GM18505 (cell line): ENCODE measurements around the gene C1QTNF1.
"Not testable (repeated sequence)": the region's sequence is repeated elsewhere in the genome, so short reads cannot be mapped to it uniquely, and the experiment has no call there.

Source experiments
- ATAC-seq: cut with Tn5 transposase; IDR thresholded peaks from one replicate; pipeline ENCODE4 v1.9.1; 2021; ENCODE audit not compliant: unreplicated experiment
- POLR2A ChIP-seq: IDR thresholded peaks from 4 replicates; pipeline ENCODE4 v1.6.1; 2011; ENCODE audit warnings: borderline replicate concordance; ENCODE audit not compliant: insufficient read depth, insufficient read length; ENCODE audit errors: extremely low read depth

The C1QTNF1 gene

GRCh38 chr17:79027925-79028491 is 4.0 kb downstream of the C1QTNF1 start:
- no peak for ATAC-seq
- no peak for TF ChIP-seq POLR2A

GRCh38 chr17:79028496-79029326 is 4.7 kb downstream of the C1QTNF1 start:
- no peak for TF ChIP-seq POLR2A
- no peak for ATAC-seq

GRCh38 chr17:79029327-79030009 is 5.5 kb downstream of the C1QTNF1 start:
- TF ChIP-seq POLR2A, result no peak
- no peak for ATAC-seq

GRCh38 chr17:79030636-79031035 is 6.7 kb downstream of the C1QTNF1 start:
- not testable (repeated sequence) for ATAC-seq

GRCh38 chr17:79031996-79032875 is 8.3 kb downstream of the C1QTNF1 start:
- no peak for ATAC-seq
- no peak for TF ChIP-seq POLR2A

GRCh38 chr17:79033046-79033616 is 9.2 kb downstream of the C1QTNF1 start:
- no peak for ATAC-seq
- TF ChIP-seq POLR2A, result no peak

GRCh38 chr17:79033741-79034501 is 10.0 kb downstream of the C1QTNF1 start:
- TF ChIP-seq POLR2A, result no peak
- ATAC-seq, result no peak

GRCh38 chr17:79034931-79035485 is 11.0 kb downstream of the C1QTNF1 start:
- TF ChIP-seq POLR2A, result no peak

GRCh38 chr17:79035686-79036085 is 11.7 kb downstream of the C1QTNF1 start:
- TF ChIP-seq POLR2A, result no peak
- no peak for ATAC-seq

More at GRCh38 chr17:79034931-79035485, 11.0 kb downstream of the C1QTNF1 start:
- no peak for ATAC-seq

- ATAC-seq, result no peak
- no peak for TF ChIP-seq POLR2A
Measured at GRCh38 chr17:79036181-79036580, 12.2 kb downstream of the C1QTNF1 start.

- ATAC-seq, result no peak
- TF ChIP-seq POLR2A, result no peak
Measured at GRCh38 chr17:79036596-79036995, 12.6 kb downstream of the C1QTNF1 start.
